PC-3 (cell line): ENCODE measurements around the gene ADGRF5. TPM values are rescaled to one million over a fixed set of nuclear protein-coding genes. Genes with fewer than 3 reads are reported as not detected.

ENCODE experiments used
- ATAC-seq: fragments of 200-7000 bp; cut with Tn5 transposase; 2 replicates; pipeline ENCODE4 v1.9.1; 2020; ENCODE audit warnings: mild to moderate bottlenecking, moderate library complexity
- BruUV-seq: library from RNA; stranded (reverse); fragments of 400-500 nt; replicated peaks from 2 replicates; lab custom pipeline; 2021; lab: Mats Ljungman, UMichigan
- CTCF ChIA-PET: fragments of 300-600 bp; sonication (Branson Sonifier 250); formaldehyde crosslinking; loops from one replicate; lab custom pipeline; 2022; ENCODE audit warnings: antibody characterized with exemption; lab: Charles Lee
- POLR2A ChIA-PET: fragments of 300-600 bp; sonication (Branson Sonifier 250); formaldehyde crosslinking; loops from one replicate; lab custom pipeline; 2022; ENCODE audit warnings: antibody characterized with exemption; ENCODE audit not compliant: unreplicated experiment; lab: Charles Lee
- DNase-seq: peaks from one replicate; pipeline ENCODE4 v3.0.0-alpha.2; 2015
- H2AFZ ChIP-seq: fragments of 300-600 bp; sonication (generic); 2 replicates; pipeline ENCODE4 v1.6.0; 2016; ENCODE audit warnings: antibody characterized with exemption, low read length
- H3F3A ChIP-seq: fragments of 300-600 bp; sonication (generic); one replicate; pipeline ENCODE4 v1.6.0; 2017; ENCODE audit warnings: antibody characterized with exemption, low read length, control low read depth, mild to moderate bottlenecking; ENCODE audit not compliant: unreplicated experiment
- H3K27ac ChIP-seq: fragments of 300-600 bp; sonication (generic); 2 replicates; pipeline ENCODE4 v1.5.1; 2016; ENCODE audit warnings: mild to moderate bottlenecking, low read length
- H3K27me3 ChIP-seq: fragments of 300-600 bp; sonication (generic); 2 replicates; pipeline ENCODE4 v1.6.1; 2016; ENCODE audit warnings: low read length, mixed read lengths
- H3K36me3 ChIP-seq: fragments of 300-600 bp; sonication (generic); 2 replicates; pipeline ENCODE4 v1.6.1; 2016; ENCODE audit warnings: low read depth, mixed run types, low read length, mixed read lengths
- H3K4me1 ChIP-seq: fragments of 300-600 bp; sonication (generic); 2 replicates; pipeline ENCODE4 v1.5.1; 2016; ENCODE audit warnings: low read length; ENCODE audit not compliant: insufficient read depth
- H3K4me2 ChIP-seq: fragments of 300-600 bp; sonication (generic); 2 replicates; pipeline ENCODE4 v1.6.0; 2016; ENCODE audit warnings: low read length
- H3K4me3 ChIP-seq: fragments of 300-600 bp; sonication (generic); 2 replicates; pipeline ENCODE4 v1.5.1; 2016; ENCODE audit warnings: mild to moderate bottlenecking, low read length, mixed read lengths
- H3K79me2 ChIP-seq: fragments of 300-600 bp; sonication (generic); 2 replicates; pipeline ENCODE4 v1.6.1; 2017; ENCODE audit warnings: low read length, mixed read lengths
- H3K9ac ChIP-seq: fragments of 300-600 bp; sonication (generic); 2 replicates; pipeline ENCODE4 v1.6.0; 2016; ENCODE audit warnings: mild to moderate bottlenecking, low read length
- H3K9me2 ChIP-seq: fragments of 300-600 bp; sonication (generic); replicated peaks from 2 replicates; pipeline ENCODE4 v1.6.1; 2016; ENCODE audit warnings: mixed run types, low read length, mixed read lengths
- H3K9me3 ChIP-seq: fragments of 300-600 bp; sonication (generic); 2 replicates; pipeline ENCODE4 v1.6.1; 2016; ENCODE audit warnings: low read length, mixed read lengths
- H4K20me1 ChIP-seq: fragments of 300-600 bp; sonication (generic); 2 replicates; pipeline ENCODE4 v1.6.1; 2016; ENCODE audit warnings: low read length, mixed read lengths
- CTCF ChIP-seq: fragments of 300-600 bp; sonication (generic); conservative IDR thresholded peaks from 2 replicates; pipeline ENCODE4 v1.5.1; 2017; ENCODE audit warnings: antibody characterized with exemption, low read depth, mild to moderate bottlenecking, low read length
- EZH2 ChIP-seq: fragments of 300-600 bp; sonication (generic); IDR thresholded peaks from one replicate; pipeline ENCODE4 v1.6.1; 2017; ENCODE audit warnings: antibody characterized with exemption, mild to moderate bottlenecking, low read length; ENCODE audit not compliant: unreplicated experiment
- EZH2phosphoT487 ChIP-seq: fragments of 300-600 bp; sonication (generic); IDR thresholded peaks from 2 replicates; pipeline ENCODE4 v1.6.1; 2018; ENCODE audit warnings: mild to moderate bottlenecking, antibody characterized with exemption, low read length, borderline replicate concordance
- intact Hi-C: fragments of 100-400 bp; cut with micrococcal nuclease; formaldehyde crosslinking; loops from 2 replicates; pipeline ENCODE4 v1.9.0; 2023
- total RNA-seq: library from RNA; depleted of rRNA; stranded (reverse); fragments of >200 nt; gene quantifications from 2 replicates; pipeline ENCODE4 v1.2.3, GENCODE V29; 2014

Gene ADGRF5
- total RNA-seq, 1 experiment from 2014 or later = 1.6 TPM

- Histone ChIP-seq H3K4me1 (peaks cover 9% of the 10 kb centered on the region; the same call in 1 of the 2 replicates), H3F3A (no peaks in the 10 kb centered on the region), H2AFZ (no peak overlapping the region), H3K9ac (no peak overlapping the region), H3K27me3 (no peaks in the 10 kb centered on the region), H3K27ac (no peak overlapping the region), H3K79me2 (no peaks in the 10 kb centered on the region), H3K36me3 (no peaks in the 10 kb centered on the region), H3K4me2 (no peak overlapping the region), H3K4me3 (no peak overlapping the region), H3K9me3 (no peaks in the 10 kb centered on the region), H4K20me1 (no peaks in the 10 kb centered on the region), H3K9me2 (no peaks in the 10 kb centered on the region; the same call in 1 of the 2 replicates)
- DNase-seq = no peak
- ChIA-PET POLR2A (no interaction called here), CTCF (no interaction called here)
- TF ChIP-seq CTCF (no peak), EZH2 (no peak), EZH2phosphoT487 (no peak)
- intact Hi-C loops = no loop called here
- BruUV-seq = no TSS peak
- ATAC-seq = no peak
Measured at GRCh38 chr6:46899659-46900058, 22.1 kb downstream of the ADGRF5 start.

GRCh38 chr6:46898006-46898405 lies 23.7 kb downstream of the ADGRF5 start:
- POLR2A ChIA-PET = no interaction called here
- Histone ChIP-seq H3K9me2 (no peaks in the 10 kb centered on the region), H3K4me2 (no peak overlapping the region), H3K4me3 (no peak overlapping the region), H3K27me3 (no peaks in the 10 kb centered on the region), H3K27ac (no peak overlapping the region), H4K20me1 (no peaks in the 10 kb centered on the region), H3K79me2 (no peaks in the 10 kb centered on the region), H2AFZ (no peak overlapping the region), H3K9me3 (no peaks in the 10 kb centered on the region), H3F3A (no peaks in the 10 kb centered on the region), H3K4me1 (peaks cover 19% of the 10 kb centered on the region), H3K36me3 (no peaks in the 10 kb centered on the region), H3K9ac (no peak overlapping the region)
- ATAC-seq (no peak), DNase-seq (no peak)
- TF ChIP-seq CTCF = no peak
- TF ChIP-seq EZH2 = no peak
- no peak for TF ChIP-seq EZH2phosphoT487
- intact Hi-C loops = no loop called here
- no TSS peak for BruUV-seq
- CTCF ChIA-PET = no interaction called here

- H3K9me3 ChIP-seq = no peaks in the 10 kb centered on the region
- ChIA-PET POLR2A (no interaction called here), CTCF (no interaction called here)
- no peak overlapping the region for H3K27ac ChIP-seq
- H3K4me1 ChIP-seq = peaks cover 16% of the 10 kb centered on the region
- H3K4me3 ChIP-seq = no peak overlapping the region
- no TSS peak for BruUV-seq
- H3K9me2 ChIP-seq = no peaks in the 10 kb centered on the region
- intact Hi-C loops = no loop called here
- H3K27me3 ChIP-seq = no peaks in the 10 kb centered on the region
- no peak overlapping the region for H3K4me2 ChIP-seq
- H3K79me2 ChIP-seq = no peaks in the 10 kb centered on the region
- H2AFZ ChIP-seq = no peak overlapping the region
- DNase-seq (no peak), ATAC-seq (no peak)
- no peaks in the 10 kb centered on the region for H4K20me1 ChIP-seq
- H3K36me3 ChIP-seq = no peaks in the 10 kb centered on the region
- TF ChIP-seq CTCF = no peak
- TF ChIP-seq EZH2phosphoT487 = no peak
- no peak for TF ChIP-seq EZH2
- no peak overlapping the region for H3K9ac ChIP-seq
- no peaks in the 10 kb centered on the region for H3F3A ChIP-seq
Measured at GRCh38 chr6:46896871-46897270, 24.9 kb downstream of the ADGRF5 start.
